GM18498 (cell line): ENCODE data around the gene LGI4.

Source experiments
- ATAC-seq: cut with Tn5 transposase; IDR thresholded peaks from one replicate; pipeline ENCODE4 v1.9.1; 2021; ENCODE audit warnings: mild to moderate bottlenecking, moderate library complexity; ENCODE audit not compliant: unreplicated experiment

LGI4 gene

DNA sequence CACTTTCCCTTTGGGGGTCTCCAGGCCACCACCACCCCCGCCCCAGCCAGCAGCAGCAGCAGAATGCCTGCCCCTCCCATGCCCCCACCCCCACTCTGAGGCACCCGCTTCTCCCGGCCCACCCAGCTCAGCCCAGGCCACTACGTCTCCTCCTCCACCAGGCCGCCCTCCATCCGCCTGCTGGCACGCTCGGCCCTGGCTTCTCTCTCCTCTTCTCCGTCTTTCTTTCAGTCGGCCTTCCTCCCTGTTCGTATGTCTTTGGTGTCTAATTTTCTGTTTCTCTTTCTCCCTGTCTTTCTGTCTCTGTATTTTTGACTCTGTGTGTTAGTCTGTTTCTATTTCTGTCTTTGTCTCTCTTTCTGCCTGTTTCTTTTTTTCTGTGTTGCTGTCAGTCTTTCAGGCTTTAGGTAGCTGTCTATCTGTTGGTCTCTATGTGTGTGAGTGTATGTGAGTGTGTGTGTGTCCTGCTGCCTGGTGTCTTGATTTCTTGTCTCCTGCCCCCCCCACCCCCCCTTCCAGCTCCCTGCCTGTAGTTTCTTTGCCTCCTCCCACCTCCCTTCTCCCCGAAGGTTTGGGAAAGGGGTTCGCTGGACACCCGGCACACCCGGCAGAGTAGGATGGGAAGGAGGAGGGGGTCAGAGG, at the start of gene LGI4:
Gene LGI4, minus strand, starts transcription at position 459 of the 642 bp plus-strand sequence. Its CDS starts 379 bp downstream, at position 80.
- ATAC-seq, result no peak

DNA sequence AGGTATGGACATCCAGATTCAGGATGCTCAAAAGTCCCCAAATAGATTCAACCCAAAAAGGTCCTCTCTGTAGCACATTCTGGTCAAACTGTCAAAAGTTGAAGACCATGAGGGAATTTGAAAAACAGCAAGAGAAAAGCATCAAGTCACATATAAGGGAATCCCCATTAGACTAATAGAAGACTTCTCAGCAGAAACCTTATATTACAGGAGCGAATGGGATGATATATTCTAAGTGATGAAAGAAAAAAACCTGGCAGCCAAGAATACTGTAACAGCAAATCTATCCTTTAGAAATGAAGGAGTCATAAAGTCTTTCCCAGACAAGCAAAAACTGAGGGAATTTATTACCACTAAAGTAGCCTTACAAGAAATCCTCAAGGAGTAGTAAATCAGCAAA, 49.4 kb upstream of the LGI4 start:
- ATAC-seq, result no peak

GRCh38 chr19:35181387-35181786, 46.5 kb upstream of the LGI4 start:
- no peak for ATAC-seq

DNA sequence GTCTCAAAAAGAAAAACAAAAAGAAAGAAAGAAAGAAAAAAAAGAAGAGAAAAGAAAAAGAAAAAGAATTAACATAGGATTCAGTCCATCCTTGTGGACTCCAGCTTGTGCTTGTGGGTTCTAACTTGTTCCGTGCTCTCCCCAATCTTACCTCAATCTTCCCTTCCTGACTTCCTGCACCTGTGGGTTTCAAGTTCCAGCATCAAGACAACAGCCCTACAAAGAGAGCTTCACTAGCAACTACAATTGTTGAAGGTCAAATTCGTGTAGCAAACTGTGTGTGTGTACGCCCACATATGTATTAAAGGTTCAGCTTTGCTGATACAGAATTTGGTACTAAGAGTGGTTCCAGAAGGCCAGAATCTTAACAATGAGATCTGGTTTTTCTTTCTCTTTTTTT, 45.0 kb upstream of the LGI4 start:
- ATAC-seq, result no peak

GRCh38 chr19:35178701-35179100, 43.8 kb upstream of the LGI4 start:
- no peak for ATAC-seq

DNA sequence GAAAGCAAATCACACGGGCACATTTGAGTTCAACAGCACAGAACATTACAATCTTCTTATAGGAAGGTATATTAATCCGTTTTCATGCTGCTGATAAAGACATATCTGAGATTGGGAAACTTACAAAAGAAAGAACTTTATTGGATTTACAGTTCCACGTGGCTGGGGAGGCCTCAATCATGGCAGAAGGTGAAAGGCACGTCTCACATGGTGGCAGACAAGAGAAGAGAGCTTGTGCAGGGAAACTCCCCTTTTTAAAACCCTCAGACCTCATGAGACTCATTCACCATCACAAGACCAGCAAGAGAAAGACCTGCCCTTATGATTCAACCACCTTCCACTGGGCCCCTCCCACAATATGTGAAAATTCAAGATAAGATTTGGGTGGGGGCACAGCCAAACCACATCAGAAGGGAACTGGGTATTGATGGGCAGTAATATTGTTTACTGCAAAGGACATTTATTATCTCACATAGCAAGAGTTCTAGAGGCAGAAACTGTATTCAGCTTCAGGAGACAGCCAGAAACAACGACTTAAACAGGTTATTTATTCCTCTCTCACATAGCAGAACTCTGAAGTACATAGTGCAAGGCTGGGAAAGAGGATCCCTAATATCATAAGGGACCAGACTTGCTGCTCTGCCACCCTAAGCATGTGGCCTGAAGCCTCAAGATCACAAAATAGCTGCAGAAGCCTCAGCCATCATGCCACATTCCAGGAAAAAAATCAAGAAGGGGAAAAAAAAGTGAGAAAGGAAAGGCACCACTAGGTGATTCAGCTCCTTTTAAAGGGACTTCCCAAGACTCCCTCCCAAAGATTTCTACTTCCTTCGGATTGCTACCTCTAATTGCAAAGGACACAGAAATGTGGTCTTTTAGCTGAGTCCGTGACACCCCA, 42.8 kb upstream of the LGI4 start:
- no peak for ATAC-seq

DNA sequence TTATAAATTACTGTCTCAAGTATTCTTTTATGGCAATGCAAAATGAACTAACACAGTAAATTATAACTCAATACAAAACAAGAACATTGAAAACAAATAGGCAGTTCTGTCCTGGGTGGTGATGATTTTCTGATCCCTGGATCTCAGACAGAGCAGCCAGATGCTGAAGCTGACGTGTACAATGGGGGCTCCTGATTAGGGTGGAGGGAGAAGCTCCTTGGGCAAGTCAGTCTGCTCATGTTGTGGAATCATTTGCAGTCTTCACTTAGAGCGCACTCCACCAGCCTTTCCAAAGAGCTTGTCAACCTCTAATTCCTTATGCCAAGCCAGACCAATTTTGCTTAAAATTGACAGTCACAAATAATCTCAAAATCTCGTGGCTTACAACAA, 41.3 kb upstream of the LGI4 start:
- ATAC-seq, result no peak

DNA sequence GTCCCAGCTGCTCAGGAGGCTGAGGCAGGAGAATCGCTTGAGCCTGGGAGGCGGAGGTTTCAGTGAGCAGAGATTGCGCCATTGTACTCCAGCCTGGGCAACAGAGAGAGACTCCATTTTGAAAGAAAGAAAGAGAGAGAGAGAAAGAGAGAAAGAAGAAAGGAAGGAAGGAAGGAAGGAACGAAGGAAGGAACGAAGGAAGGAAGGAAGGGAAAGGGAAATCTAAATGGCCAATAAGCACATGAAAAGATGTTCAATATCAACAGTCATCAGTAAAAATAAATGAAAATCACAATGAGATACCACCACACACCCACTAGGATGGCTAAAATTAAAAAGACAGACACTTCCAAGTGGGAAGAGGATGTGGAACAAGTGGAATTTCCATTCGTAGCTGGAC, 39.4 kb upstream of the LGI4 start:
- no peak for ATAC-seq

- ATAC-seq, result no peak
Measured at GRCh38 chr19:35171730-35172129, 36.9 kb upstream of the LGI4 start.

DNA sequence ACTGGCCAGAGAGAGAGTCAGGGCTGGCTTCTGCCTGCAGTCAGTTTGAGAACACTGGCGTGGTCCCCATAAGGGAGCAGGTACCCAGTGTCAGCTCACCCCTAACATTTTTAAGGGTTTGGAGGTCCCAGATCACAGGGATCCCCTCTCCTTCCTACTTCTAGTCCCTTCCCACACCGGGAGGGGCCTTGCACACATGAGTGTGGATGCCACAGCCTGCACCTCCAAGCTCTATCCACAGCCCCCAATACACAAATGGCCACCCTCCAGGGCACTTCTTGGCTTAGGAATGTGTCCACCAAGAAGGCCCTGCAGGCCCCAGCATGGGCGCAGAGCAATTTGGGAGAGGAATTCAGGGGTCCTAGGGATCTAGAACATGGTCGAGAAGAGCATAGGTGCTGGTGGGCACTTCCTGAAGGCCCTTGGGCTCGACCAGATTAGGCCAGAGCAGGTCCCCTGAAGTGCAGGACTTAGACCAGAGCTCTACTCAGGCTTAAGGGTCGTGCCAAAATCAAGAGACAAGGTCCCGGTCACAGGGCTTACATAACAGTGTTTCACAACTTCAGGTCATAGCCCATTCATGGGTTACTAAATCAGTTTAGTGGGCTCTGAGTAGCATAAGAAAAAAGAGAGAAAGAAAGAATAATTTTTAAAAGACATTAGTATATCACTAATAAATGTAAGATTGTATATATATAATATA, 35.7 kb upstream of the LGI4 start:
- no peak for ATAC-seq

DNA sequence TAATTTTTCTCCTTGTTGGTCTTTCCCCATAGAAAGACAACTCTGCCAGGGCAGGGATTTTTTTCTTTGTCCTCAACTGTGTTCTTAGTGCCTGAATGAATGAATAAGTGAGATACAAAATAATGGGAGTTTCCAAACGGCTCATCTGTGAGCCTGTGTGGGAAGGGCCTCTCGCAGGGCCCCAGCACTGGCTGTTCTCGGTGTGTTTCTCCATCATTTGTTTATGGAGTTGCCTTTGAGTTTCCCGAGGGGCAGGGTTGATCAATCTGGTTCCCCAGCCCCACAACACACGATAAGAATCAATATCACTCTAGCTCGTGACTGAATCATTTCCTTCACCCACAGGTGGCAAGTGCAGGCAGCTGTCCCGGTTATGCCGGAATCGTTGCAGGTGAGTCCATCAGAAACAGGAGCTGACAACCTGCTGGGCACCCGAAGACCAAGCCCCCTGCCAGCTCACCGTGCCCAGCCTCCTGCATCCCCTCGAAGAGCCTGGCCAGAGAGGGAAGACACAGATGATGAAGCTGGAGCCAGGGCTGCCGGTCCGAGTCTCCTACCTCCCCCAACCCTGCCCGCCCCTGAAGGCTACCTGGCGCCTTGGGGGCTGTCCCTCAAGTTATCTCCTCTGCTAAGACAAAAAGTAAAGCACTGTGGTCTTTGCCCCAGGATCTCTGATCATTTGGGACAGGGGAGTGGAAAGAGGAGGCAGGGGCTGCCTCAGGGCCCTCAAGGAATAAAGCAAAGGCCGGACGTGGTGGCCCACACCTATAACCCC, 34.5 kb upstream of the LGI4 start:
- no peak for ATAC-seq

DNA sequence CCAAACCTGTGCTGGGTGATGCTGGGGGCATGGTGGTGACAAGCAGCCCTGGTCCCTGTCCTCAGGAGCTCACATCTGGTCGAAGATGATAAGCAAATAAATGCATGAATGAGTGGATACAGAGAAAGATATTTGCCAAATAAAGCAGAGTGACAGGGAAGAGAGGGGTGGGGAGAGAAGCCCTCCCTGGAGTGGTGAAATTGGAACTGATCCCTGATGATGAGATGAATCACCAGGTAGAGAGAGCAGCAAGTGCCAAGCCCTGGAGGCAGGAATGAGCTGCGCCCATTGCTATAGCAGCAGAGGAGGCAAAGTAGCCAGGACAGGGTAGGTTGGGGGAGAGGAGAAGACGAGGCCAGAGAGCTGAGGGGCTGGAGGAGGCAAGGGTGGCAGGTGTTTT, 33.3 kb upstream of the LGI4 start:
- ATAC-seq, result no peak

- no peak for ATAC-seq
Measured at GRCh38 chr19:35167251-35168119, 32.6 kb upstream of the LGI4 start.

DNA sequence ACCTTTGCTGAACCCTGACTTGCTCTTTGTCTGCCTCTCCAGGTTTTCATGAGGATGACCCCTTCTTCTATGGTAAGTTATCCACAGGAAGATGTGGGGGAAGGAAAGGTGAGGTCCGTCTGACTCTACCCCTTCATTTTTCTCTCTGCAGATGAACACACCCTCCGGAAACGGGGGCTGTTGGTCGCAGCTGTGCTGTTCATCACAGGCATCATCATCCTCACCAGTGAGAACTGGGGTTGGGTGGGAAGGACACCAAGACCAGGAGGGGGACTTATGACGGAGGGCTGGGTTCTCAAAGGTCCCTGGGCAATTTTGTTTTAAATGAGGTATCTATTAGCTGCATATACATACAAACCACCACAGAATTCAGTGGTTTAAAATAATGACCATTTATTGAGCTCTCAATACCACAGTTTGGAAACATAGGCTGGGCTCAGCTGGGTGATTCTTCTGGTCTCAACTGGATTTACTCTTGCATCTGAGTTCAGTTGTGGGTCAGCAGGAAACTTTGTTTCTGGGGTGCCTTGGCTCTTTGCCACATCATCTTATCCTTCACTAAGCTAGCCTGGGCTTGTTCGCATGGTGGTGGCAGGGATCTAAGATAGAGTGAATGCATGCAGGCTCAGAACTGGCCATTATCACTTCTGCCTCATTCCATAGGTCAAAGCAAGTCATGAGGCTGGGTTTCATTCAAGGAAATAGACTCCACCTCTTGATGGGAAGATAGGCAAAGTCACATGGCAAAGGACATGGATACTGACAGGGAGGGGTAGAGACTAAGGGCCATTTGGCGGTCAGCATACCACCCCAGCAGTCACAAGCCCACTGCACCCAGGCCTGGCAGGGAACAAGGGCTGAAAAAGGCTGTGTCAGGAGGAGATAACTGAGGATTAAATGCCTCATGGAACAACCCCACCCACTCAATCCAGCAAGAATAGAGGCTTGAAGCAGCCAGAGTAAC, 31.5 kb upstream of the LGI4 start:
- no peak for ATAC-seq

- ATAC-seq, result no peak
Measured at GRCh38 chr19:35165200-35166058, 30.6 kb upstream of the LGI4 start.

DNA sequence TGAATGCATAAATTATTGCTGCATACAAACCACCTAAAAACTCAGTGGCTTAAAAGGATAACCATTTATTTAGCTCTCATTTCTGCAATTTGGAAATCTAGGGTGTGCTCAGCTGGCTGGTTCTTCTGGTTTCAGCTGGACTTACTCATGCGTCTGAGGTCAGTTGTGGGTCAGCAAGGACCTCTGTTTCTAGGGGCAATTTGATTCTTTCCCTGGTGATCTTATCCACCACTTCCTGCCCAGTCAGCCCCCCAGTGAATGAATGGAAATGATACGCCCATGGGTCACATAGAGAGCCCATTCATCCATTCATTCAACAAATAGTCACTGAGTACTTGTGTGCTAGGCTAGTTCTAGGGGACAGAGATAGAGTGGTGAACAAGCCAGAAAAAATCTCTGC, 29.6 kb upstream of the LGI4 start:
- no peak for ATAC-seq

DNA sequence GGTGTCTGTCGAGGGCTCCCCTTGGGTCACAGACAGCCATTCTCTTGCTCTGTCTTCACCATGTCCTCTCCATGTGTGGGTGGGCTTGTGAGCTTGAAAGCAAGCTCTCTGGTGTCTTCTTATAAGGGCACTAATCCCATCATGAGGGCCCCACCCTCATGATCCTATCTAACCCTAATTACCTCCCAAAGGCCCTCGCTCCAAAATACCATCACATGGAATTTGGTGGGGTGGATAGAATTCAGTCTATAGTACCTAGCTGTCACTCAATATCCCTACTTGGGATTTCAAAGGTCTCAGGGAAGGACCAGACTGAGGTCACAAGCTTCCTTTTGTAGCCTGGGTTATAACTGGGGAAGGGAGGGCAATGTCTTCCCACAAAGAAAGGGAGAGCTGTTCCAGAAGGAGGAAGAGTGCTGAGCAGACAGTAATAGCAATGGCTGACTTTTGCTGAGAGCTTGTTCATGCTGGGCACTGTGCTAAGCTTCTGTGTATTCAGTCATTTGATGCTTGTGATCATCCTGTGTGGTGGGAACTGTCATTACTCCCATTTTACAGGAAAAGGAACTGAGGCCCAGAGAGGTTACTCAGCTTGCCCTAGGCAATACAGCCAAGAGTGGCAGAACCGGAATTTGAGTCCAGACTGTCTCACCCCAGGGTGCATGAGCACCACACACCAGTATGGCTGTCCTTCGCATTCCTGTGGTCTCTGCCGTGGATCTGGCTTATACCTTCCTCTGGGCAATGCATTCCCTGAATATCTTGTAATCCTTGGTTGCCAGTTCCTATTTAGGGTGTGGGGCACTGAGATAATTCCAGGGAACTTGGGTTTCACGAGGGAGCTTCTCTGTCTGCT, 27.8 kb upstream of the LGI4 start:
- no peak for ATAC-seq
